Mammary epithelial cell (primary cell): ENCODE results near the gene SLC48A1.

ENCODE experiments used
- CTCF ChIP-seq, 2 donors: IDR thresholded peaks in 1 of 2; conservative IDR thresholded peaks in 1 of 2; 2 replicates each; pipeline ENCODE4 v1.5.1; 2011 to 2012; ENCODE audit warnings: inconsistent platforms in 2 of 2, low read length in 2 of 2, mild to moderate bottlenecking in 2 of 2, control low read depth in 1 of 2, low read depth in 1 of 2; ENCODE audit not compliant: insufficient read depth in 1 of 2; ENCODE audit errors: extremely low read depth in 1 of 2
- EZH2 ChIP-seq: IDR thresholded peaks from 2 replicates; pipeline ENCODE4 v1.6.1; 2012; ENCODE audit warnings: low read length, inconsistent platforms, borderline replicate concordance

- no peak for TF ChIP-seq CTCF (conservative IDR thresholded peaks at IDR 0.05 in 1 of 2, IDR thresholded peaks at IDR 0.05 in 1 of 2; ENCODE audit: extremely low read depth in 1 of 2, insufficient read depth in 1 of 2, low read depth in 1 of 2, low read length in 2 of 2)
- TF ChIP-seq EZH2 = no peak
These were observed 43.8 kb upstream of the SLC48A1 start for GRCh38 chr12:47729233-47729632.
